HepG2 (cell line): ENCODE data around the gene FGFR2. TPM values are rescaled to one million over a fixed set of nuclear protein-coding genes. Genes with fewer than 3 reads are reported as not detected.

ENCODE experiments used
- ATAC-seq: fragments of 200-7000 bp; cut with Tn5 transposase; 3 replicates; pipeline ENCODE4 v1.9.1; 2020; ENCODE audit warnings: mild to moderate bottlenecking, moderate library complexity
- BruUV-seq: library from RNA; stranded (reverse); fragments of 400-500 nt; replicated peaks from 2 replicates; lab custom pipeline; 2021; lab: Mats Ljungman, UMichigan
- CTCF ChIA-PET: fragments of 300-600 bp; formaldehyde crosslinking; extraction: SDS; loops from one replicate; lab custom pipeline; 2021; ENCODE audit warnings: low total read pairs, inconsistent platforms, low intra/inter-chr PET ratio; lab: Yijun Ruan, JAX
- POLR2A ChIA-PET: fragments of 350-600 bp; sonication (Branson Sonifier 250); formaldehyde crosslinking; loops from one replicate; lab custom pipeline; 2020; ENCODE audit warnings: antibody characterized with exemption, inconsistent platforms; lab: Yijun Ruan, JAX
- DNase-seq: peaks from one replicate; pipeline ENCODE4 v3.0.0-alpha.2; 2015; ENCODE audit warnings: low spot score
- FAIRE-seq: peaks from 3 replicates; lab custom pipeline; 2011; peaks lifted over from hg19 to GRCh38; lab: Jason Lieb, UNC
- H2AFZ ChIP-seq: one replicate; pipeline ENCODE4 v1.6.1; 2011; ENCODE audit warnings: low read length, inconsistent platforms
- H3K27ac ChIP-seq: fragments of 300-600 bp; 3 replicates; pipeline ENCODE4 v1.8.0; 2011; ENCODE audit warnings: mixed run types, mild to moderate bottlenecking, mixed read lengths, low read length, inconsistent platforms; ENCODE audit not compliant: insufficient read depth; ENCODE audit errors: extremely low read length
- H3K27me3 ChIP-seq, 2 experiments: fragments of 200-600 bp in 1 of 2; 2 replicates in 1 of 2; 3 replicates in 1 of 2; pipeline versions ENCODE4 v1.6.0 to v1.8.0; 2011; ENCODE audit warnings: low read length in 2 of 2, mild to moderate bottlenecking in 2 of 2, moderate library complexity in 2 of 2, inconsistent platforms in 1 of 2; ENCODE audit not compliant: insufficient read depth in 2 of 2, control insufficient read depth in 1 of 2
- H3K36me3 ChIP-seq, 2 experiments: fragments of 200-600 bp in 1 of 2; replicated peaks in 1 of 2; 2 replicates in 1 of 2; 3 replicates in 1 of 2; pipeline versions ENCODE4 v1.5.1 to v1.8.0; 2011; ENCODE audit warnings: low read length in 2 of 2, inconsistent platforms in 1 of 2; ENCODE audit not compliant: insufficient read depth in 2 of 2, control insufficient read depth in 1 of 2
- H3K4me1 ChIP-seq: 2 replicates; pipeline ENCODE4 v1.5.1; 2012; ENCODE audit warnings: low read length, inconsistent platforms; ENCODE audit not compliant: insufficient read depth
- H3K4me2 ChIP-seq: 2 replicates; pipeline ENCODE4 v1.6.0; 2011; ENCODE audit warnings: low read depth, low read length, inconsistent platforms
- H3K4me3 ChIP-seq, 3 experiments: fragments of 200-600 bp in 1 of 3; sonication (generic), shearing (Covaris generic) in 1 of 3; replicated peaks in 1 of 3; 2 replicates each; pipeline ENCODE4 v1.5.1; 2011 to 2016; ENCODE audit warnings: low read length in 3 of 3, inconsistent platforms in 2 of 3, low read depth in 2 of 3, mild to moderate bottlenecking in 2 of 3, control low read depth in 1 of 3, mixed read lengths in 1 of 3; ENCODE audit not compliant: insufficient read depth in 1 of 3
- H3K79me2 ChIP-seq: one replicate; pipeline ENCODE4 v1.6.1; 2011; ENCODE audit warnings: low read length, inconsistent platforms; ENCODE audit not compliant: insufficient read depth
- H3K9ac ChIP-seq: 2 replicates; pipeline ENCODE4 v1.6.0; 2011; ENCODE audit warnings: mild to moderate bottlenecking, low read depth, low read length, inconsistent platforms; ENCODE audit not compliant: insufficient read depth
- H3K9me3 ChIP-seq: 2 replicates; pipeline ENCODE4 v1.5.1; 2012; ENCODE audit warnings: mild to moderate bottlenecking, low read length
- H4K20me1 ChIP-seq: 2 replicates; pipeline ENCODE4 v1.6.0; 2011; ENCODE audit warnings: inconsistent platforms, mild to moderate bottlenecking, low read length, moderate library complexity; ENCODE audit not compliant: insufficient read depth
- FOSL2 ChIP-seq: sonication (generic); formaldehyde crosslinking; IDR thresholded peaks from 2 replicates; pipeline ENCODE4 v1.4.0; 2020; ENCODE audit warnings: missing genetic modification reagents
- GTF2F1 ChIP-seq: fragments of 150-350 bp; IDR thresholded peaks from 2 replicates; pipeline ENCODE4 v1.6.1; 2014; ENCODE audit warnings: low read length
- KAT2B ChIP-seq: fragments of 150-350 bp; IDR thresholded peaks from 2 replicates; pipeline ENCODE4 v1.6.1; 2014; ENCODE audit warnings: low read depth, low read length, borderline replicate concordance
- NFE2 ChIP-seq: sonication (generic); formaldehyde crosslinking; IDR thresholded peaks from 2 replicates; pipeline ENCODE4 v1.4.0; 2020; ENCODE audit warnings: missing genetic modification reagents
- RNF2 ChIP-seq: fragments of 450-650 bp; conservative IDR thresholded peaks from 2 replicates; pipeline ENCODE4 v1.6.1; 2016; ENCODE audit warnings: low read depth
- TOE1 ChIP-seq: sonication (generic); formaldehyde crosslinking; IDR thresholded peaks from 2 replicates; pipeline ENCODE4 v1.4.0; 2020; ENCODE audit warnings: mild to moderate bottlenecking, missing genetic modification reagents
- U2AF2 ChIP-seq: fragments of 200-400 bp; formaldehyde crosslinking; IDR thresholded peaks from 2 replicates; pipeline ENCODE4 v1.6.1; 2017; ENCODE audit warnings: low read depth, mild to moderate bottlenecking, low read length
- ZKSCAN5 ChIP-seq: sonication (generic); formaldehyde crosslinking; IDR thresholded peaks from 2 replicates; pipeline ENCODE4 v1.5.1; 2020; ENCODE audit warnings: mild to moderate bottlenecking, missing genetic modification reagents
- ZNF264 ChIP-seq: sonication (generic); formaldehyde crosslinking; IDR thresholded peaks from 2 replicates; pipeline ENCODE4 v1.4.0; 2020; ENCODE audit warnings: missing genetic modification reagents
- ZNF34 ChIP-seq: sonication (generic); formaldehyde crosslinking; IDR thresholded peaks from 2 replicates; pipeline ENCODE4 v1.4.0; 2020; ENCODE audit warnings: mild to moderate bottlenecking, missing genetic modification reagents, borderline replicate concordance
- ZNF619 ChIP-seq: sonication (generic); formaldehyde crosslinking; IDR thresholded peaks from 2 replicates; pipeline ENCODE4 v1.4.0; 2020; ENCODE audit warnings: mild to moderate bottlenecking, missing genetic modification reagents
- ZNF781 ChIP-seq: sonication (generic); formaldehyde crosslinking; IDR thresholded peaks from 2 replicates; pipeline ENCODE4 v1.5.1; 2020; ENCODE audit warnings: borderline replicate concordance, mild to moderate bottlenecking, missing genetic modification reagents; ENCODE audit errors: not compliant biosample characterization
- ZSCAN29 ChIP-seq: sonication (generic); formaldehyde crosslinking; conservative IDR thresholded peaks from 2 replicates; pipeline ENCODE4 v1.4.0; 2020; ENCODE audit warnings: mild to moderate bottlenecking, missing genetic modification reagents
- WGBS: methylation state at CpG from one replicate; pipeline ENCODE4 v1.1.6; 2017; ENCODE audit warnings: low lambda C conversion rate; 5-methylcytosine and 5-hydroxymethylcytosine counted together
- in situ Hi-C: cut with HindIII; loops from 2 replicates; pipeline ENCODE4 v1.10.0; 2017; ENCODE audit warnings: low pct_unique_long_range_greater_than_20kb; ENCODE audit not compliant: extremely low pct_ligation_motif_present
- intact Hi-C: fragments of 100-400 bp; cut with micrococcal nuclease; formaldehyde crosslinking; loops from one replicate; pipeline ENCODE4 v1.10.0; 2022; ENCODE audit not compliant: unreplicated experiment
- polyA plus RNA-seq, 8 experiments: library from polyadenylated mRNA; depleted of rRNA in 3 of 8; stranded (reverse) in 7 of 8; unstranded in 1 of 8; fragments of >200 nt; fragmentation: Illumina TruSeq in 4 of 8; extraction: Trizol in 4 of 8; gene quantifications; 2 replicates each; pipeline versions ENCODE4 v1.2.1 to v1.2.3, GENCODE V29; 2011 to 2016; ENCODE audit warnings: low read depth in 4 of 8, missing spikeins in 1 of 8, mixed read lengths in 1 of 8; ENCODE audit not compliant: insufficient read depth in 1 of 8
- total RNA-seq, 5 experiments: library from RNA; depleted of rRNA; stranded (reverse); fragments of >200 nt; fragmentation: Illumina TruSeq; extraction: Trizol; gene quantifications; 2 replicates each; pipeline ENCODE4 v1.2.3, GENCODE V29; 2016; ENCODE audit warnings: low read depth in 1 of 5
- TF ChIP-seq, protein P1 (sequence below): fragments of 450-650 bp; IDR thresholded peaks from 2 replicates; pipeline ENCODE4 v1.6.1; 2016
- TF ChIP-seq, protein P2 (sequence below): IDR thresholded peaks from 2 replicates; pipeline ENCODE4 v1.6.1; 2018; ENCODE audit warnings: missing genetic modification reagents

The FGFR2 gene
- total and polyA plus RNA-seq, 2 of the 13 experiments (the other 11 are each of a cell fraction or from before 2014, with no cell fraction given), result 1.6 to 2.6 TPM

DNA sequence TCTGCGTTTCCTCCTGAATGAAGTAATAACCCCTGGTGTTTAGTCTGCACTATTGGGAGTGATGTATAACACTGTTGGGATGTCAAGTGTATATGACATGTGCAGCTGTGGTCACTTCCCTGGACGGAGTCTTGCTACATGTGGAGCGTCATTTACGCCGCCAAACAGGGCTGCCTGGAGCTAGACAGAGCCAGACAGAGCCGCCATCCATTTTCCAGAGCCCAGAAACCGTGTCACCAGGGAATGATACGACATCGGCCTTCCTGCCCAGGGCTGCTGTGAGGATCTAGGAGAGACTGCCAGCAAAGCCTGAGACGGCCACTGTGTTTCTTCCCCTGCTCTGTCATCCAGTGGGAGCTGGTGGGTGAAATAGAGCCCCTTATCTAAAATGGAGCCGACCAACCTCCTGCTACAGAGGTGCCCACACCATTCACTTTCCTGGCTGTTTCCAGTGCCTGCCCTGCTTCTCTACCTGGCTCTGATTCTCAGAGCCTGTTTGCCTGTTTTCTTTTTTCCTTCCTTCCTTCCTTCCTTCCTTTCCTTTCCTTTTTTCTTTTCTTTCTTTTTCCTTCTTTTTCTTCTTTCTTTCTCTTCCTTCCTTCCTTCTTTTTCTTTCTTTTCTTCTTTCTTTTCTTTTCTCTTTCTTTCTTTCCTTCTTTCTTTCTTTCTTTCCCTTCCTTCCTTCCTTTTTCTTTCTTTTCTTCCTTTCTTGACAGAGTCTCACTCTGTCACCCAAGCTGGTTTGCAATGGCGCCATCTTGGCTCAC lies 13.3 kb upstream of the FGFR2 start:
- Histone ChIP-seq H3K9me3 (no peaks in the 10 kb centered on the region), H3K4me2 (no peak overlapping the region), H3K36me3 (no peaks in the 10 kb centered on the region), H3K27ac (no peak overlapping the region), H3K27me3 (peaks cover 2 to 3% of the 10 kb centered on the region in 2 experiments; a peak in 3 of 5 replicates), H3K9ac (no peak overlapping the region), H3K4me3 (no peak overlapping the region), H3K4me1 (peaks cover 15% of the 10 kb centered on the region; the same call in 1 of the 2 replicates), H3K79me2 (no peaks in the 10 kb centered on the region), H4K20me1 (no peaks in the 10 kb centered on the region), H2AFZ (no peak overlapping the region)
- in situ Hi-C loops, result no loop called here
- no TSS peak for BruUV-seq
- POLR2A ChIA-PET, result no interaction called here
- ATAC-seq (no peak), FAIRE-seq (no peak), DNase-seq (no peak)
- WGBS, result 78% methylated on average over 6 of the region's 12 CpGs
- CTCF ChIA-PET, result no interaction called here
- intact Hi-C loops, result no loop called here
- TF ChIP-seq, protein P1, sequence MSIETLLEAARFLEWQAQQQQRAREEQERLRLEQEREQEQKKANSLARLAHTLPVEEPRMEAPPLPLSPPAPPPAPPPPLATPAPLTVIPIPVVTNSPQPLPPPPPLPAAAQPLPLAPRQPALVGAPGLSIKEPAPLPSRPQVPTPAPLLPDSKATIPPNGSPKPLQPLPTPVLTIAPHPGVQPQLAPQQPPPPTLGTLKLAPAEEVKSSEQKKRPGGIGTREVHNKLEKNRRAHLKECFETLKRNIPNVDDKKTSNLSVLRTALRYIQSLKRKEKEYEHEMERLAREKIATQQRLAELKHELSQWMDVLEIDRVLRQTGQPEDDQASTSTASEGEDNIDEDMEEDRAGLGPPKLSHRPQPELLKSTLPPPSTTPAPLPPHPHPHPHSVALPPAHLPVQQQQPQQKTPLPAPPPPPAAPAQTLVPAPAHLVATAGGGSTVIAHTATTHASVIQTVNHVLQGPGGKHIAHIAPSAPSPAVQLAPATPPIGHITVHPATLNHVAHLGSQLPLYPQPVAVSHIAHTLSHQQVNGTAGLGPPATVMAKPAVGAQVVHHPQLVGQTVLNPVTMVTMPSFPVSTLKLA, result peak; percentile 43
- TF ChIP-seq U2AF2, result no peak

DNA sequence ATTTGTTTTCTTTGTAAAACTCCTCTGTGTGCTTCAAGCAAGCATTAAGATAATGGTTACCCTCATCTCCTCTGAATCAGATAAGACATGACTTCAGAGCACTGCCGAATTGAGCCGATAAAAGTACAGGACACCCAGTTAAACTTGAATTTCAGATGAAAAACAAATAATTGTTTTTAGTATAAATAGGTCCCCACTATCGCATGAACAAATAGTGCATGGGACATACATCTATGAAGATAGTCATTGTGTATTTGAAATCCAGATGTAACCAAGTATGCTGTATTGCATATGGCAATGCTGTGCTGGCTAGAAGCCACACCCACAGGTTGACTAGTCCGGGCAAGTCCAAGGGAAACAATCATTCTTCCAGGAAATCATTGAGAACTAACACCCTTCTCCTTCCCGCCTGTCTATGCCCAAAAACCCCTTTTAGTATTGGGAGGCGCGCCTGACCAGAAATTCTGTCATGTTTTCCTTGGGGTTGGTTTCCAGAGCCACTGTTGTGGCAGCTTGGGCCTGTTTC lies 12.6 kb upstream of the FGFR2 start:
- 68% methylated on average over 7 of the region's 7 CpGs for WGBS
- Histone ChIP-seq H3K27me3 (peaks cover 0 to 2% of the 10 kb centered on the region in 2 experiments; a peak in 3 of 5 replicates), H3K79me2 (no peaks in the 10 kb centered on the region), H3K4me2 (no peak overlapping the region), H3K4me1 (peaks cover 17% of the 10 kb centered on the region), H3K27ac (no peak overlapping the region), H2AFZ (no peak overlapping the region), H3K36me3 (no peaks in the 10 kb centered on the region), H4K20me1 (no peaks in the 10 kb centered on the region), H3K4me3 (no peak overlapping the region), H3K9me3 (no peaks in the 10 kb centered on the region), H3K9ac (no peak overlapping the region)
- no peak for ATAC-seq
- BruUV-seq, result no TSS peak
- intact Hi-C loops (no loop called here), in situ Hi-C loops (no loop called here)
- ChIA-PET POLR2A (no interaction called here), CTCF (no interaction called here)
- no peak for FAIRE-seq
- no peak for DNase-seq
- TF ChIP-seq RNF2 (no peak), ZNF264 (CRISPR knock-in tag) (no peak), ZSCAN29 (no peak), NFE2 (CRISPR knock-in tag) (no peak), ZKSCAN5 (CRISPR knock-in tag) (no peak), ZNF34 (no peak), ZNF781 (CRISPR knock-in tag) (no peak), TOE1 (CRISPR knock-in tag) (no peak), ZNF619 (CRISPR knock-in tag) (no peak), FOSL2 (CRISPR knock-in tag) (no peak), KAT2B (no peak), GTF2F1 (no peak)
- TF ChIP-seq, protein P2, sequence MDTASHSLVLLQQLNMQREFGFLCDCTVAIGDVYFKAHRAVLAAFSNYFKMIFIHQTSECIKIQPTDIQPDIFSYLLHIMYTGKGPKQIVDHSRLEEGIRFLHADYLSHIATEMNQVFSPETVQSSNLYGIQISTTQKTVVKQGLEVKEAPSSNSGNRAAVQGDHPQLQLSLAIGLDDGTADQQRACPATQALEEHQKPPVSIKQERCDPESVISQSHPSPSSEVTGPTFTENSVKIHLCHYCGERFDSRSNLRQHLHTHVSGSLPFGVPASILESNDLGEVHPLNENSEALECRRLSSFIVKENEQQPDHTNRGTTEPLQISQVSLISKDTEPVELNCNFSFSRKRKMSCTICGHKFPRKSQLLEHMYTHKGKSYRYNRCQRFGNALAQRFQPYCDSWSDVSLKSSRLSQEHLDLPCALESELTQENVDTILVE (CRISPR knock-in tag), result no peak
